ENCODE data around the gene FARP1. TPM values are rescaled to one million over a fixed set of nuclear protein-coding genes. Genes with fewer than 3 reads are reported as not detected.
A peak's percentile ranks its signal among the peaks of the same experiment; 100 is the strongest.

The FARP1 gene
- total and polyA plus RNA-seq, 2 of the 8 experiments (the other 6 are each of a cell fraction or from before 2014, with no cell fraction given), result 24.7 to 104 TPM

DNA sequence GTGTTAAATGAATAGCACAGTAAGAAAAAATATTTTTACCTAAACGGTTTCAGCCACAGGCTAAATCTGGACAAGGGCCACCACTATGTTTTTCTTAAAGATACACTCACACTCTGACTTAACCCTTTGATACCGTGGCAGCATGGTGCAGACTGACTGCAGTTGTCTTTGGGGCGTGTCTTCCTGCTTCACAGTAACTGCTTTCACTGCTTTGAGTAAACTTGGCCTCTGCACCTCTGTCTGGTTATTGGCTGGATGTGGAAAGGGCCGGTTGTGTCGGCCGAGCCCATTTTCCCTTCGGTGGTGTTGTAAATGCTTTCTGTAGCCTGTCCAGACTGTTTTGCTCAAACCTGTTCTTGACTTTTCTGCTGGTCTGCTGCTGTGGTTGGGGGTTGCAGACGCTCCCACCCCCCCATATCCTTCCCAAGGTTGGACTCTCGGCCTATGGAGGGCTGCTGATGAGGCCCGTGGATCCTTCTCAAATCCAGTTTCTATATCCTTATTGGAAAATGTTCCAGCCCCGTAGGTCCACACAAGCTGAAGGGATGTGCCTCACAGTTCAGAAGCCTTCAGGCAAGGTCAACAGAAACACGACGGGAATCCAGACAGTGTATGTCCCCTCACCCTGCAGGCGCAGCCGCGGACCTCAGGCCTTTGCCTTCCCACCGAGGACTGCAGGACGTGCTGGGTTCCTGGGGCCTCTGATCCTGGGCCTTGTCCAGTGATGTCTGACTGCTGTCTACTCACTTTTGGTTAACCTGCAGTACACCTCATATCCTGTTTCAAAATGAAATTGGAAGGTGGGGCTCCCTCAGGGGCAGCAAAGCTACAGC, 124.4 kb downstream of the FARP1 start:
- 0 out of 2 replicates have a peak overlapping the region, but pooled peaks have one; percentile 78 for H4K8ac ChIP-seq (ENCODE audit: extremely low read depth, insufficient read depth, low read length)
- 89% methylated on average over 18 of the region's 18 CpGs; no CpG with 5 or more reads in 1 of the 2 experiments for WGBS, 2 experiments (ENCODE audit: extremely low coverage in 1 of 2, insufficient coverage in 1 of 2, insufficient read length in 1 of 2, insufficient replicate concordance in 2 of 2, low coverage in 1 of 2, low lambda C conversion rate in 2 of 2, missing lambda C conversion rate in 1 of 2)
- no peaks in the 10 kb centered on the region for H3K36me3 ChIP-seq (ENCODE audit: control insufficient read depth in 2 of 4, insufficient read depth in 4 of 4, low read length in 3 of 4)
- H3K79me2 ChIP-seq (ENCODE audit: control insufficient read depth in 1 of 2, insufficient read depth in 2 of 2, low read length in 2 of 2), result peaks cover 0 to 12% of the 10 kb centered on the region in 2 experiments; a peak in 2 of 4 replicates
- no peak overlapping the region for H2BK15ac ChIP-seq (ENCODE audit: low read length)
- H4K5ac ChIP-seq (ENCODE audit: insufficient read length, low read depth, low read length), result no peak overlapping the region
- H3K4me3 ChIP-seq (ENCODE audit: extremely low read depth in 1 of 4, insufficient read depth in 2 of 4, low read depth in 3 of 4, low read length in 4 of 4), result no peak overlapping the region
- no peaks in the 10 kb centered on the region for H4K20me1 ChIP-seq (replicated peaks in 1 of 2; ENCODE audit: control insufficient read depth in 1 of 2, insufficient read depth in 2 of 2, low read length in 2 of 2)
- no peak overlapping the region for H3K27ac ChIP-seq (ENCODE audit: low read depth, low read length)
- H2AK5ac ChIP-seq (ENCODE audit: low read depth, low read length), result no peak overlapping the region
- ChIA-PET POLR2A (ENCODE audit: partially characterized antibody) (no interaction called here), CTCF (ENCODE audit: partially characterized antibody) (no interaction called here)
- FAIRE-seq (no peak), DNase-seq (ENCODE audit: low read depth in 1 of 2, low spot score in 2 of 2) (no peak)
- no peak overlapping the region for H3K14ac ChIP-seq (ENCODE audit: insufficient read length)
- no peak overlapping the region for H3K4ac ChIP-seq (replicated peaks; ENCODE audit: insufficient read length, low read depth, low read length)
- H3K9me3 ChIP-seq (ENCODE audit: insufficient read depth in 2 of 2, low read depth in 1 of 2, low read length in 1 of 2), result no peaks in the 10 kb centered on the region
- no peaks in the 10 kb centered on the region for H3K27me3 ChIP-seq (replicated peaks in 1 of 4; ENCODE audit: control insufficient read depth in 3 of 4, extremely low read depth in 1 of 4, insufficient read depth in 3 of 4, low read length in 3 of 4)
- no peak overlapping the region for H3K9ac ChIP-seq (replicated peaks in 1 of 4; ENCODE audit: extremely low read depth in 1 of 4, low read depth in 3 of 4, low read length in 3 of 4)
- no peak overlapping the region for H4K91ac ChIP-seq (replicated peaks; ENCODE audit: insufficient read length, low read length)
- H3K23ac ChIP-seq (ENCODE audit: insufficient read length), result no peak overlapping the region
- peaks cover 5% of the 10 kb centered on the region; the same call in 1 of the 2 replicates for H3K79me1 ChIP-seq (ENCODE audit: low read depth, low read length)
- H2BK120ac ChIP-seq (replicated peaks; ENCODE audit: low read depth, low read length), result no peak overlapping the region
- H3K56ac ChIP-seq (replicated peaks; ENCODE audit: insufficient read length, low read depth, low read length), result no peak overlapping the region
- H3K4me2 ChIP-seq (ENCODE audit: insufficient read depth in 1 of 2, low read depth in 2 of 2, low read length in 2 of 2), result no peak overlapping the region
- no peak overlapping the region for H3K18ac ChIP-seq (ENCODE audit: extremely low read depth, low read length)
- H2BK12ac ChIP-seq (ENCODE audit: low read depth, low read length), result no peak overlapping the region
- peaks cover 0 to under 1% (median 0%) of the 10 kb centered on the region in 4 experiments; a peak in 1 of 7 replicates for H3K4me1 ChIP-seq (replicated peaks in 1 of 4; ENCODE audit: control insufficient read depth in 3 of 4, insufficient read depth in 4 of 4, low read length in 3 of 4)
- no peak overlapping the region for H2BK5ac ChIP-seq (ENCODE audit: low read depth, low read length)
- H3K23me2 ChIP-seq (ENCODE audit: low read depth, low read length), result no peaks in the 10 kb centered on the region
- no peak overlapping the region for H2BK20ac ChIP-seq (ENCODE audit: low read length)
- no peak overlapping the region for H2AFZ ChIP-seq (ENCODE audit: low read length)
- TF ChIP-seq SP1 (IDR thresholded peaks at IDR 0.05; ENCODE audit: low read depth, low read length), result no peak
- no peak for TF ChIP-seq HDAC6 (IDR thresholded peaks at IDR 0.05; ENCODE audit: low read depth, low read length)
- TF ChIP-seq PHF8 (conservative IDR thresholded peaks at IDR 0.05; ENCODE audit: low read depth, low read length), result no peak
- TF ChIP-seq POLR2AphosphoS5 (IDR thresholded peaks at IDR 0.05; ENCODE audit: low read depth, low read length), result no peak
- TF ChIP-seq SAP30 (IDR thresholded peaks at IDR 0.05; ENCODE audit: insufficient read depth, insufficient replicate concordance, low read length), result no peak
- TF ChIP-seq TBP (IDR thresholded peaks at IDR 0.05; ENCODE audit: low read depth, low read length), result no peak
- no peak for TF ChIP-seq GTF2F1 (IDR thresholded peaks at IDR 0.05; ENCODE audit: borderline replicate concordance, low read depth, low read length)
- TF ChIP-seq, protein P1, sequence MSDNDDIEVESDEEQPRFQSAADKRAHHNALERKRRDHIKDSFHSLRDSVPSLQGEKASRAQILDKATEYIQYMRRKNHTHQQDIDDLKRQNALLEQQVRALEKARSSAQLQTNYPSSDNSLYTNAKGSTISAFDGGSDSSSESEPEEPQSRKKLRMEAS (IDR thresholded peaks at IDR 0.05), result no peak
- no peak for TF ChIP-seq SP2 (IDR thresholded peaks at IDR 0.05; ENCODE audit: low read length)
- TF ChIP-seq SP4 (IDR thresholded peaks at IDR 0.05; ENCODE audit: low read length), result no peak
- no peak for TF ChIP-seq EP300 (IDR thresholded peaks at IDR 0.05; ENCODE audit: borderline replicate concordance in 1 of 2, low read depth in 2 of 2, low read length in 2 of 2)
- TF ChIP-seq ASH2L (IDR thresholded peaks at IDR 0.05; ENCODE audit: low read length), result no peak
- TF ChIP-seq RBBP5 (IDR thresholded peaks at IDR 0.05; ENCODE audit: borderline replicate concordance, low read depth, low read length), result no peak

Measured in H1 (cell line).